Measurements from ENCODE around the gene COL8A2.

COL8A2 gene

GRCh38 chr1:36109041-36109679 is 15.9 kb downstream of the COL8A2 start:
- DNase-seq: no peak

- no peak for DNase-seq
Measured at GRCh38 chr1:36108314-36108713, 16.7 kb downstream of the COL8A2 start.

GRCh38 chr1:36107394-36107793 is 17.6 kb downstream of the COL8A2 start:
- DNase-seq: no peak

GRCh38 chr1:36106269-36106668 is 18.8 kb downstream of the COL8A2 start:
- DNase-seq: no peak

- no peak for DNase-seq
Measured at GRCh38 chr1:36101546-36101945, 23.5 kb downstream of the COL8A2 start.

- no peak for DNase-seq
Measured at GRCh38 chr1:36100376-36100775, 24.6 kb downstream of the COL8A2 start.

GRCh38 chr1:36099681-36100341 is 25.2 kb downstream of the COL8A2 start:
- DNase-seq: peak; percentile 28

- no peak for DNase-seq
Measured at GRCh38 chr1:36098650-36099365, 26.2 kb downstream of the COL8A2 start.

- no peak for DNase-seq
Measured at GRCh38 chr1:36097693-36098585, 27.1 kb downstream of the COL8A2 start.

GRCh38 chr1:36096500-36097432 is 28.3 kb downstream of the COL8A2 start:
- no peak for DNase-seq

GRCh38 chr1:36095760-36096405 is 29.1 kb downstream of the COL8A2 start:
- DNase-seq: no peak

GRCh38 chr1:36094621-36095061 is 30.4 kb downstream of the COL8A2 start:
- no peak for DNase-seq

GRCh38 chr1:36093929-36094328 is 31.1 kb downstream of the COL8A2 start:
- DNase-seq: no peak

GRCh38 chr1:36093226-36093625 is 31.8 kb downstream of the COL8A2 start:
- DNase-seq: no peak

GRCh38 chr1:36092798-36093185 is 32.2 kb downstream of the COL8A2 start:
- DNase-seq: no peak

- no peak for DNase-seq
Measured at GRCh38 chr1:36092166-36092797, 32.7 kb downstream of the COL8A2 start.

GRCh38 chr1:36091698-36092097 is 33.3 kb downstream of the COL8A2 start:
- no peak for DNase-seq

GRCh38 chr1:36091141-36091540 is 33.9 kb downstream of the COL8A2 start:
- DNase-seq: no peak

GRCh38 chr1:36089393-36090121 is 35.5 kb downstream of the COL8A2 start:
- no peak for DNase-seq

Data from activated gamma-delta T cell (primary cell).